HG02938 (cell line): ENCODE results near the gene ATP13A2.

Source experiments
- ATAC-seq: cut with Tn5 transposase; IDR thresholded peaks from one replicate; pipeline ENCODE4 v1.9.1; 2021; ENCODE audit warnings: mild to moderate bottlenecking, moderate library complexity; ENCODE audit not compliant: unreplicated experiment

Gene ATP13A2

GRCh38 chr1:17011439-17012307, at the start of gene ATP13A2:
ATP13A2 (minus strand) TSS chr1:17011928; CDS start chr1:17011738, 190 bp downstream.
- peak; percentile 78 for ATAC-seq

GRCh38 chr1:17061486-17061885, 49.8 kb upstream of the ATP13A2 start:
- no peak for ATAC-seq

- ATAC-seq, result no peak
These were observed 48.6 kb upstream of the ATP13A2 start for GRCh38 chr1:17060306-17060749.

- ATAC-seq, result no peak
These were observed 47.9 kb upstream of the ATP13A2 start for GRCh38 chr1:17059391-17060305.

- no peak for ATAC-seq
These were observed 44.8 kb upstream of the ATP13A2 start for GRCh38 chr1:17056551-17056950.

GRCh38 chr1:17055801-17056200, 44.1 kb upstream of the ATP13A2 start:
- ATAC-seq, result no peak

- ATAC-seq, result peak; percentile 97
These were observed 42.1 kb upstream of the ATP13A2 start, which contains the start of gene SDHB for GRCh38 chr1:17053685-17054410. SDHB (minus strand) TSS chr1:17054032; CDS start chr1:17054019, 13 bp downstream.

GRCh38 chr1:17053086-17053684, 41.5 kb upstream of the ATP13A2 start:
- ATAC-seq, result no peak

- ATAC-seq, result no peak
These were observed 40.9 kb upstream of the ATP13A2 start for GRCh38 chr1:17052641-17053040.

GRCh38 chr1:17052038-17052437, 40.3 kb upstream of the ATP13A2 start:
- no peak for ATAC-seq

- no peak for ATAC-seq
These were observed 36.2 kb upstream of the ATP13A2 start for GRCh38 chr1:17047924-17048323.

- no peak for ATAC-seq
These were observed 34.6 kb upstream of the ATP13A2 start for GRCh38 chr1:17046334-17046657.

GRCh38 chr1:17045634-17046333, 34.1 kb upstream of the ATP13A2 start:
- ATAC-seq, result no peak

- ATAC-seq, result no peak
These were observed 33.4 kb upstream of the ATP13A2 start for GRCh38 chr1:17045150-17045549.

GRCh38 chr1:17043676-17044075, 31.9 kb upstream of the ATP13A2 start:
- no peak for ATAC-seq

- ATAC-seq, result no peak
These were observed 28.4 kb upstream of the ATP13A2 start for GRCh38 chr1:17040135-17040534.

- ATAC-seq, result no peak
These were observed 27.8 kb upstream of the ATP13A2 start for GRCh38 chr1:17039522-17039921.

GRCh38 chr1:17033481-17033880, 21.8 kb upstream of the ATP13A2 start:
- ATAC-seq, result no peak

- ATAC-seq, result no peak
These were observed 21.0 kb upstream of the ATP13A2 start for GRCh38 chr1:17032741-17033140.

- ATAC-seq, result no peak
These were observed 19.7 kb upstream of the ATP13A2 start for GRCh38 chr1:17031436-17031835.
